Activated T-cell treated with anti-CD3 and anti-CD28 coated beads for 1 hour (primary cell): ENCODE results near the gene CADPS.

Source experiments
- DNase-seq: peaks from one replicate; pipeline ENCODE4 v3.0.0-alpha.2; 2020; ENCODE audit warnings: low read depth

Gene CADPS

GRCh38 chr3:62749130-62749529, 126.1 kb downstream of the CADPS start:
- DNase-seq, result no peak

GRCh38 chr3:62737449-62737848, 137.8 kb downstream of the CADPS start:
- no peak for DNase-seq

- DNase-seq, result no peak
Observed at GRCh38 chr3:62735510-62735909, 139.7 kb downstream of the CADPS start.

GRCh38 chr3:62732183-62732904, 142.9 kb downstream of the CADPS start:
- DNase-seq, result no peak

- no peak for DNase-seq
Observed at GRCh38 chr3:62727981-62728380, 147.2 kb downstream of the CADPS start.

- DNase-seq, result no peak
Observed at GRCh38 chr3:62727536-62727935, 147.7 kb downstream of the CADPS start.

GRCh38 chr3:62724503-62724902, 150.7 kb downstream of the CADPS start:
- no peak for DNase-seq

GRCh38 chr3:62723914-62724217, 151.3 kb downstream of the CADPS start:
- DNase-seq, result no peak

- DNase-seq, result no peak
Observed at GRCh38 chr3:62723166-62723913, 151.9 kb downstream of the CADPS start.

GRCh38 chr3:62722344-62722743, 152.9 kb downstream of the CADPS start:
- no peak for DNase-seq

GRCh38 chr3:62718515-62719320, 156.5 kb downstream of the CADPS start:
- no peak for DNase-seq

- no peak for DNase-seq
Observed at GRCh38 chr3:62718011-62718410, 157.2 kb downstream of the CADPS start.

- no peak for DNase-seq
Observed at GRCh38 chr3:62712746-62713145, 162.5 kb downstream of the CADPS start.

- no peak for DNase-seq
Observed at GRCh38 chr3:62710751-62711150, 164.5 kb downstream of the CADPS start.

GRCh38 chr3:62708638-62709373, 166.4 kb downstream of the CADPS start:
- no peak for DNase-seq

- no peak for DNase-seq
Observed at GRCh38 chr3:62705721-62706120, 169.5 kb downstream of the CADPS start.

GRCh38 chr3:62703451-62704167, 171.6 kb downstream of the CADPS start:
- DNase-seq, result no peak

GRCh38 chr3:62700357-62700756, 174.9 kb downstream of the CADPS start:
- DNase-seq, result no peak

- DNase-seq, result no peak
Observed at GRCh38 chr3:62699728-62700127, 175.5 kb downstream of the CADPS start.

- DNase-seq, result no peak
Observed at GRCh38 chr3:62696011-62696410, 179.2 kb downstream of the CADPS start.

- DNase-seq, result no peak
Observed at GRCh38 chr3:62688812-62689211, 186.4 kb downstream of the CADPS start.

- no peak for DNase-seq
Observed at GRCh38 chr3:62688050-62688449, 187.2 kb downstream of the CADPS start.
